Right lobe of liver (tissue), 6 donors: ENCODE data around the gene MMP15. TPM values are rescaled to one million over a fixed set of nuclear protein-coding genes. Genes with fewer than 3 reads are reported as not detected.

ENCODE experiments used
- ATAC-seq, 4 donors: fragments of 200-7000 bp; cut with Tn5 transposase; one replicate each; pipeline ENCODE4 v1.9.1; 2020; ENCODE audit warnings: mild to moderate bottlenecking in 4 of 4, moderate library complexity in 4 of 4
- DNase-seq, 3 donors: peaks; one replicate each; pipeline ENCODE4 v3.0.0-alpha.2; 2020
- H3K27ac ChIP-seq, 3 donors: fragments of 200-600 bp; one replicate each; pipeline ENCODE4 v1.8.0; 2022
- H3K27me3 ChIP-seq, 2 donors: fragments of 200-600 bp; one replicate each; pipeline ENCODE4 v1.8.0; 2022
- H3K36me3 ChIP-seq, 4 donors: fragments of 200-600 bp; sonication (generic) in 1 of 4; one replicate each; pipeline versions ENCODE4 v1.5.1 to v1.8.0; 2017 to 2022; ENCODE audit warnings: control low read depth in 1 of 4
- H3K4me1 ChIP-seq, 4 donors: fragments of 200-600 bp; sonication (generic) in 1 of 4; one replicate each; pipeline versions ENCODE4 v1.5.1 to v1.8.0; 2017 to 2022; ENCODE audit warnings: control low read depth in 1 of 4
- H3K4me3 ChIP-seq, 3 donors: fragments of 200-600 bp; one replicate each; pipeline ENCODE4 v1.8.0; 2022
- H3K9me3 ChIP-seq, 4 donors: fragments of 200-600 bp; sonication (generic) in 1 of 4; one replicate each; pipeline versions ENCODE4 v1.5.1 to v1.8.0; 2017 to 2022; ENCODE audit warnings: control low read depth in 1 of 4
- POLR2A ChIP-seq: fragments of 450-650 bp; IDR thresholded peaks from one replicate; pipeline ENCODE4 v1.6.1; 2017; ENCODE audit warnings: antibody characterized with exemption, mild to moderate bottlenecking
- WGBS: methylation state at CpG from one replicate; pipeline ENCODE4 v1.1.6; 2018; ENCODE audit warnings: low coverage, low lambda C conversion rate; ENCODE audit not compliant: insufficient coverage; ENCODE audit errors: missing lambda C conversion rate; 5-methylcytosine and 5-hydroxymethylcytosine counted together
- intact Hi-C, 2 donors: fragments of 100-400 bp; cut with DNase I; formaldehyde crosslinking; loops; one replicate each; pipeline versions ENCODE4 v1.11.2 to v1.14.1; 2022
- total RNA-seq, 6 experiments: library from RNA; depleted of rRNA in 2 of 6; stranded (reverse); fragments of >200 nt in 2 of 6; fragmentation: NEBNext Ultra II Directional in 3 of 6; extraction: Animal tissue kit (Norgen Biotek cat#: 25700) in 3 of 6; gene quantifications; one replicate each; pipeline versions ENCODE4 v1.1.0 to v1.2.4, GENCODE V29; 2016 to 2023
- TF ChIP-seq, protein P1 (sequence below), 4 donors: fragments of 200-600 bp in 3 of 4; fragments of 450-650 bp in 1 of 4; IDR thresholded peaks; one replicate each; pipeline versions ENCODE4 v1.5.1 to v1.8.0; 2016 to 2022; ENCODE audit warnings: antibody characterized with exemption in 4 of 4, mild to moderate bottlenecking in 2 of 4
- donor health status: DM: no; HTN: yes; CAD: no.
- donor health status: DM: no; HTN: no; CAD: no.
- donor health status: DM: no; HTN: no; CAD: no.
- donor health status: DM: no; HTN: yes; CAD: no.
- donor health status: DM: no; HTN: yes; CAD: no.

MMP15 gene
- total RNA-seq, 6 experiments from 2014 or later: 22.3 to 76.0 (median 35.2) TPM

DNA sequence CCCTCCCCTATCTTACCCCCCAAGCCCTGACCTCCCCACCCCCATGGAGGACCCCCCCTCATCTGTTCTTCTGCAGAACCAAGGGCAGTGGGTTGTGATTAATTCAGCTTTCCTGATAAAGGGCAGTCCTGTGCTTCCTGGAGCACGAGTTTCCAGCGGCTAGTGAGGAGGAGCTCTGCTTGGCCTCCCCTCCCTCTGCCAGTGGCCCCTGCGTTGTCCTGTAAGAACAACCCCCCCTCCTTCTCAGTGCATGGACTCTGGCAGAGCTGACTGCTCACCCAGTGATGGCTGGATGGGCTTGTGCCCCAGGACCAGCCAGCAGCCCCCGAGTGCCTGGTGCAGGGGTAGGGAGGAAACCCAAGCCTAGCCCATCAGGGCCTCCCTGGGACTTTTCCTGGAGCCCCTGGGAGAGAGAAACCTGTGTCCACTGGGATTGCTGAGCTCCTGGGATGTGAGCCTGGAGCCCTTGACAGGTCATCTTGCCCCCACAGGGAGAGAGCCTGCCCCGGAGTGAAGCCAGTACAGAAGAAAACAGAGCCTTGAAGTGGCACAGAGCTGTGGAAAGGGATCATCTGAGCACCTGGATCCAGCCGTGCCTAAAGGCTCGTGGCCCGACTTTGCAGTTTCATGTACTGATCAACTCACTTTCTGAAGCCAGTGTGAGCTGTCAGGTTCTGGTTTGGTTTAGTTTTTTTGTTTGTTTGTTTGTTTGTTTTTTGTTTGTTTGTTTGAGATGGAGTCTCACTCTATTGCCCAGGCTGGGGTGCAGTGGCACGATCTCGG is 26.5 kb downstream of the MMP15 start:
- intact Hi-C loops: no loop called here
- DNase-seq (peak in 1 of 3 donors; percentile 36), ATAC-seq (peak in 2 of 4 donors; percentile 18 to 20)
- no peaks in the 10 kb centered on the region for H3K27me3 ChIP-seq
- TF ChIP-seq, protein P1, sequence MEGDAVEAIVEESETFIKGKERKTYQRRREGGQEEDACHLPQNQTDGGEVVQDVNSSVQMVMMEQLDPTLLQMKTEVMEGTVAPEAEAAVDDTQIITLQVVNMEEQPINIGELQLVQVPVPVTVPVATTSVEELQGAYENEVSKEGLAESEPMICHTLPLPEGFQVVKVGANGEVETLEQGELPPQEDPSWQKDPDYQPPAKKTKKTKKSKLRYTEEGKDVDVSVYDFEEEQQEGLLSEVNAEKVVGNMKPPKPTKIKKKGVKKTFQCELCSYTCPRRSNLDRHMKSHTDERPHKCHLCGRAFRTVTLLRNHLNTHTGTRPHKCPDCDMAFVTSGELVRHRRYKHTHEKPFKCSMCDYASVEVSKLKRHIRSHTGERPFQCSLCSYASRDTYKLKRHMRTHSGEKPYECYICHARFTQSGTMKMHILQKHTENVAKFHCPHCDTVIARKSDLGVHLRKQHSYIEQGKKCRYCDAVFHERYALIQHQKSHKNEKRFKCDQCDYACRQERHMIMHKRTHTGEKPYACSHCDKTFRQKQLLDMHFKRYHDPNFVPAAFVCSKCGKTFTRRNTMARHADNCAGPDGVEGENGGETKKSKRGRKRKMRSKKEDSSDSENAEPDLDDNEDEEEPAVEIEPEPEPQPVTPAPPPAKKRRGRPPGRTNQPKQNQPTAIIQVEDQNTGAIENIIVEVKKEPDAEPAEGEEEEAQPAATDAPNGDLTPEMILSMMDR (IDR thresholded peaks at IDR 0.05): no peak
- no peak for TF ChIP-seq POLR2A
- no peaks in the 10 kb centered on the region for H3K36me3 ChIP-seq
- H3K9me3 ChIP-seq: no peaks in the 10 kb centered on the region
- H3K4me3 ChIP-seq: no peak overlapping the region
- 77% methylated on average over 3 of the region's 10 CpGs for WGBS
- H3K4me1 ChIP-seq: no peaks in the 10 kb centered on the region
- H3K27ac ChIP-seq: no peak overlapping the region

- no peaks in the 10 kb centered on the region for H3K4me1 ChIP-seq
- no peak overlapping the region for H3K27ac ChIP-seq
- H3K4me3 ChIP-seq: no peak overlapping the region
- no peaks in the 10 kb centered on the region for H3K27me3 ChIP-seq
- intact Hi-C loops: no loop called here
- TF ChIP-seq, protein P1 (IDR thresholded peaks at IDR 0.05): no peak
- TF ChIP-seq POLR2A: no peak
- DNase-seq (no peak), ATAC-seq (no peak)
- WGBS: 72% methylated on average over 2 of the region's 5 CpGs
- no peaks in the 10 kb centered on the region for H3K9me3 ChIP-seq
- H3K36me3 ChIP-seq: no peaks in the 10 kb centered on the region
Measured at GRCh38 chr16:58053682-58054005, 28.1 kb downstream of the MMP15 start.

DNA sequence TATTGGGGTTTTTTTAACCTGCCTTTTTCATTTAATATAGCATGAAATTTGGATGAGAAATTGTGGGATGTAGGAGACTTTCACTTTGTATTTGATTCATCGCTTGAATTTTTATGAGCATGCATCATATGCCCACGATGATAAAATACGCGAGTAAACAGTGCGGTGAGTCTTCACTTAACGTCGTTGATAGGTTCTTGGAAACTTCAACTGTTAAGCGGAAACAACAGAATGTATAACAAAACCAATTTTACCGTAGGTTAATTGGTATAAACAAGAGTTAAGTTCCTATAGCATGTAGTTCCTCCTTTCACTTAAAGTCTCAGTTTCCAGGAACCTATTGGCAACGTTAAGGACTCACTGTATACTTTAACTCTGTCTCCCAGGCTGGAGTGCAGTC is 28.7 kb downstream of the MMP15 start:
- no peaks in the 10 kb centered on the region for H3K27me3 ChIP-seq
- no peak overlapping the region for H3K4me3 ChIP-seq
- no peaks in the 10 kb centered on the region for H3K36me3 ChIP-seq
- ATAC-seq (no peak), DNase-seq (no peak)
- WGBS: 81% methylated on average over 10 of the region's 10 CpGs
- TF ChIP-seq, protein P1 (IDR thresholded peaks at IDR 0.05): no peak
- no peak for TF ChIP-seq POLR2A
- no peak overlapping the region for H3K27ac ChIP-seq
- intact Hi-C loops: no loop called here
- no peaks in the 10 kb centered on the region for H3K4me1 ChIP-seq
- H3K9me3 ChIP-seq: no peaks in the 10 kb centered on the region

DNA sequence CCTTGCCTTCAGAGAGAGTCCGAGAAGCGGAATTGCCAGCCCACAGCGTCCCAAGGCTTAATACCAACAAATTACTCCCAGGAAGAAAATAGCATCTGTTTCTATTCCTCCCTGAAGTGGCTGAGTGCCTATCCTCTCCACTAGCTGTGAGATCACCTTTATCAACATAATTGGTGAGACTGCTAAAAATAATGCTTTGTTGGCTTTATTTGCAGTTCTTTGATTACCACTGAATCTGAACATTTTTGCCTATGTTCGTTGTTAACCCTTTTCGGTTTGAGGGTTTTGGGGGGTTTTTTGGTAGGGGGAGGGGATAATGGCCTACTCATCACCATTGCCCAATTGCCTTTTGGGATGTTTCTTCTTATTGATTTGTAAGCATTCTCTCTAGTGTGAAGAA is 31.0 kb downstream of the MMP15 start:
- H3K36me3 ChIP-seq: no peaks in the 10 kb centered on the region
- no peaks in the 10 kb centered on the region for H3K9me3 ChIP-seq
- H3K4me1 ChIP-seq: no peaks in the 10 kb centered on the region
- WGBS: 60% methylated on average over 5 of the region's 5 CpGs
- no peak for DNase-seq
- H3K4me3 ChIP-seq: no peak overlapping the region
- intact Hi-C loops: no loop called here
- no peak overlapping the region for H3K27ac ChIP-seq
- ATAC-seq: no peak
- H3K27me3 ChIP-seq: no peaks in the 10 kb centered on the region
- TF ChIP-seq, protein P1 (IDR thresholded peaks at IDR 0.05): no peak
- TF ChIP-seq POLR2A: no peak
